Measurements from ENCODE around the gene SLFNL1.

Gene SLFNL1

GRCh38 chr1:41045740-41046139 is 24.2 kb upstream of the SLFNL1 start:
- Histone ChIP-seq H4K20me1 (ENCODE audit: insufficient read depth, low read length) (no peaks in the 10 kb centered on the region), H3F3A (ENCODE audit: insufficient read depth, low read length) (no peaks in the 10 kb centered on the region), H3K9me3 (ENCODE audit: low read length) (no peaks in the 10 kb centered on the region), H3K27me3 (ENCODE audit: insufficient read depth, low read length) (no peaks in the 10 kb centered on the region), H3K4me3 (ENCODE audit: low read depth, low read length, poor library complexity, severe bottlenecking) (no peak overlapping the region), H3K4me1 (ENCODE audit: insufficient read depth, low read length, severe bottlenecking) (no peaks in the 10 kb centered on the region), H2AFZ (ENCODE audit: low read length) (no peak overlapping the region), H3K9ac (ENCODE audit: low read length) (no peak overlapping the region), H3K79me2 (ENCODE audit: insufficient read depth, low read length) (no peaks in the 10 kb centered on the region), H3K4me2 (ENCODE audit: low read length) (no peak overlapping the region), H3K36me3 (ENCODE audit: insufficient read depth, low read length) (peaks cover 16% of the 10 kb centered on the region), H3K9me2 (ENCODE audit: low read depth, low read length) (no peaks in the 10 kb centered on the region), H3K27ac (ENCODE audit: low read depth, low read length, poor library complexity, severe bottlenecking) (no peak overlapping the region)
- no peak for TF ChIP-seq CTCF (IDR thresholded peaks at IDR 0.05; ENCODE audit: low read length)
- no peak for TF ChIP-seq EZH2 (IDR thresholded peaks at IDR 0.05; ENCODE audit: borderline replicate concordance, low read length)

GRCh38 chr1:41044187-41044586 is 22.7 kb upstream of the SLFNL1 start:
- TF ChIP-seq EZH2 (IDR thresholded peaks at IDR 0.05; ENCODE audit: borderline replicate concordance, low read length): no peak
- TF ChIP-seq CTCF (IDR thresholded peaks at IDR 0.05; ENCODE audit: low read length): no peak
- Histone ChIP-seq H3K9me2 (ENCODE audit: low read depth, low read length) (no peaks in the 10 kb centered on the region), H3K36me3 (ENCODE audit: insufficient read depth, low read length) (peaks cover 16% of the 10 kb centered on the region), H4K20me1 (ENCODE audit: insufficient read depth, low read length) (no peaks in the 10 kb centered on the region), H3K79me2 (ENCODE audit: insufficient read depth, low read length) (no peaks in the 10 kb centered on the region), H3F3A (ENCODE audit: insufficient read depth, low read length) (no peaks in the 10 kb centered on the region), H3K27me3 (ENCODE audit: insufficient read depth, low read length) (no peaks in the 10 kb centered on the region), H3K4me3 (ENCODE audit: low read depth, low read length, poor library complexity, severe bottlenecking) (no peak overlapping the region), H2AFZ (ENCODE audit: low read length) (no peak overlapping the region), H3K4me2 (ENCODE audit: low read length) (no peak overlapping the region), H3K9ac (ENCODE audit: low read length) (no peak overlapping the region), H3K9me3 (ENCODE audit: low read length) (no peaks in the 10 kb centered on the region), H3K4me1 (ENCODE audit: insufficient read depth, low read length, severe bottlenecking) (no peaks in the 10 kb centered on the region), H3K27ac (ENCODE audit: low read depth, low read length, poor library complexity, severe bottlenecking) (no peak overlapping the region)

GRCh38 chr1:41041614-41042270 is 20.2 kb upstream of the SLFNL1 start:
- no peak overlapping the region for H3K4me3 ChIP-seq (ENCODE audit: low read depth, low read length, poor library complexity, severe bottlenecking)
- no peaks in the 10 kb centered on the region for H3K9me2 ChIP-seq (ENCODE audit: low read depth, low read length)
- H3K79me2 ChIP-seq (ENCODE audit: insufficient read depth, low read length): no peaks in the 10 kb centered on the region
- no peaks in the 10 kb centered on the region for H3K4me1 ChIP-seq (ENCODE audit: insufficient read depth, low read length, severe bottlenecking)
- no peak overlapping the region for H3K4me2 ChIP-seq (ENCODE audit: low read length)
- no peaks in the 10 kb centered on the region for H3K27me3 ChIP-seq (ENCODE audit: insufficient read depth, low read length)
- H4K20me1 ChIP-seq (ENCODE audit: insufficient read depth, low read length): no peaks in the 10 kb centered on the region
- H3K9me3 ChIP-seq (ENCODE audit: low read length): no peaks in the 10 kb centered on the region
- H2AFZ ChIP-seq (ENCODE audit: low read length): no peak overlapping the region
- no peak overlapping the region for H3K9ac ChIP-seq (ENCODE audit: low read length)
- H3K36me3 ChIP-seq (ENCODE audit: insufficient read depth, low read length): peaks cover 27% of the 10 kb centered on the region
- no peak overlapping the region for H3K27ac ChIP-seq (ENCODE audit: low read depth, low read length, poor library complexity, severe bottlenecking)
- TF ChIP-seq CTCF (IDR thresholded peaks at IDR 0.05; ENCODE audit: low read length) (no peak), EZH2 (IDR thresholded peaks at IDR 0.05; ENCODE audit: borderline replicate concordance, low read length) (no peak)
- H3F3A ChIP-seq (ENCODE audit: insufficient read depth, low read length): no peaks in the 10 kb centered on the region
